Smooth muscle cell (in vitro differentiated cells): ENCODE data around the gene STX18. TPM values are rescaled to one million over a fixed set of nuclear protein-coding genes. Genes with fewer than 3 reads are reported as not detected.

Source experiments
- DNase-seq: peaks from one replicate; lab custom pipeline; 2025; ENCODE audit not compliant: unreplicated experiment; lab: John Stamatoyannopoulos, UW
- H2AFZ ChIP-seq: fragments of 200-600 bp; sonication (generic); 2 replicates; pipeline ENCODE4 v1.6.0; 2016; ENCODE audit warnings: antibody characterized with exemption, low read depth, mild to moderate bottlenecking
- H3F3A ChIP-seq: fragments of 200-600 bp; sonication (generic); 2 replicates; pipeline ENCODE4 v1.6.0; 2017; ENCODE audit warnings: antibody characterized with exemption, low read depth
- H3K27ac ChIP-seq: fragments of 200-600 bp; sonication (generic); 2 replicates; pipeline ENCODE4 v1.5.1; 2016; ENCODE audit warnings: low read depth, mild to moderate bottlenecking
- H3K27me3 ChIP-seq: fragments of 200-600 bp; sonication (generic); 2 replicates; pipeline ENCODE4 v1.6.1; 2016; ENCODE audit warnings: low read depth, mild to moderate bottlenecking
- H3K36me3 ChIP-seq: fragments of 200-600 bp; sonication (generic); 2 replicates; pipeline ENCODE4 v1.5.1; 2016; ENCODE audit warnings: low read depth
- H3K4me1 ChIP-seq: fragments of 200-600 bp; sonication (generic); 2 replicates; pipeline ENCODE4 v1.5.1; 2016; ENCODE audit warnings: low read depth
- H3K4me2 ChIP-seq: fragments of 200-600 bp; sonication (generic); 2 replicates; pipeline ENCODE4 v1.6.0; 2016; ENCODE audit warnings: mild to moderate bottlenecking
- H3K4me3 ChIP-seq: fragments of 200-600 bp; sonication (generic); 2 replicates; pipeline ENCODE4 v1.5.1; 2016; ENCODE audit warnings: mild to moderate bottlenecking
- H3K79me2 ChIP-seq: fragments of 200-600 bp; sonication (generic); 2 replicates; pipeline ENCODE4 v1.6.0; 2016; ENCODE audit warnings: low read depth, mild to moderate bottlenecking
- H3K9ac ChIP-seq: fragments of 200-600 bp; sonication (generic); 2 replicates; pipeline ENCODE4 v1.6.0; 2016; ENCODE audit warnings: low read depth
- H3K9me3 ChIP-seq: fragments of 200-600 bp; sonication (generic); replicated peaks from 2 replicates; pipeline ENCODE4 v1.5.1; 2016; ENCODE audit warnings: low read depth
- H4K20me1 ChIP-seq: fragments of 200-600 bp; sonication (generic); 2 replicates; pipeline ENCODE4 v1.6.0; 2016; ENCODE audit warnings: low read depth
- WGBS: methylation state at CpG from one replicate; pipeline ENCODE4 v1.1.7; 2016; ENCODE audit warnings: low lambda C conversion rate; 5-methylcytosine and 5-hydroxymethylcytosine counted together
- polyA plus RNA-seq: library from polyadenylated mRNA; unstranded; fragments of >200 nt; fragmentation: Nextera tagmentation; extraction: Ambion mirVana; gene quantifications from 2 replicates; pipeline ENCODE4 v1.2.1, GENCODE V29; 2016
- total RNA-seq: library from RNA; depleted of rRNA; stranded (reverse); fragments of >200 nt; gene quantifications from 2 replicates; pipeline ENCODE4 v1.2.3, GENCODE V29; 2014
- TF ChIP-seq, protein P1 (sequence below): fragments of 200-600 bp; sonication (generic); IDR thresholded peaks from 2 replicates; pipeline ENCODE4 v1.5.1; 2017; ENCODE audit warnings: borderline replicate concordance, mild to moderate bottlenecking, antibody characterized with exemption; ENCODE audit not compliant: insufficient read depth, poor library complexity, severe bottlenecking

The STX18 gene
- total and polyA plus RNA-seq, 2 experiments from 2014 or later = 17.7 to 23.3 TPM

DNA sequence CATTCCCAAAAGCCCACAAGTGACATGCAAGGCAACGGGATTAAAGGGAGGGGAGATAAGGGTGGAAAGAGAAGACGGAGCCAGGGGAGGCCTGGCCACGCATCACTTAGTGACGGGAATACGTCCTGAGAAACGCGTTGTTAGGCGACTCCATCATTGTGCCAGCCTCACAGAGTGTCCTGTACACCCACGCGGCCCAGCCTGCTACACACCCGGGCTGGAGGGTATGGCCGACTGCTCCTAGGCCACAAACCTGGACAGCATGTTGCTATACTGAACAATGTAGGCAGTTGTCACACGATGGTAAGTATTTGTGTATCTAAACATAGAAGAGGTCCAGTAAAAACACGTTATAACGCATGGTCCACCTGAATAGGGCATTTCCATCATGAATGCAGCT, 131.6 kb downstream of the STX18 start:
- Histone ChIP-seq H3K4me1 (no peaks in the 10 kb centered on the region), H2AFZ (no peak overlapping the region), H3K36me3 (no peaks in the 10 kb centered on the region), H3F3A (no peaks in the 10 kb centered on the region), H3K27ac (no peak overlapping the region), H4K20me1 (no peaks in the 10 kb centered on the region), H3K4me3 (no peak overlapping the region), H3K79me2 (no peaks in the 10 kb centered on the region), H3K27me3 (no peaks in the 10 kb centered on the region), H3K9ac (no peak overlapping the region), H3K9me3 (no peaks in the 10 kb centered on the region), H3K4me2 (no peak overlapping the region)
- DNase-seq = no peak
- 80% methylated on average over 15 of the region's 15 CpGs for WGBS
- TF ChIP-seq, protein P1, sequence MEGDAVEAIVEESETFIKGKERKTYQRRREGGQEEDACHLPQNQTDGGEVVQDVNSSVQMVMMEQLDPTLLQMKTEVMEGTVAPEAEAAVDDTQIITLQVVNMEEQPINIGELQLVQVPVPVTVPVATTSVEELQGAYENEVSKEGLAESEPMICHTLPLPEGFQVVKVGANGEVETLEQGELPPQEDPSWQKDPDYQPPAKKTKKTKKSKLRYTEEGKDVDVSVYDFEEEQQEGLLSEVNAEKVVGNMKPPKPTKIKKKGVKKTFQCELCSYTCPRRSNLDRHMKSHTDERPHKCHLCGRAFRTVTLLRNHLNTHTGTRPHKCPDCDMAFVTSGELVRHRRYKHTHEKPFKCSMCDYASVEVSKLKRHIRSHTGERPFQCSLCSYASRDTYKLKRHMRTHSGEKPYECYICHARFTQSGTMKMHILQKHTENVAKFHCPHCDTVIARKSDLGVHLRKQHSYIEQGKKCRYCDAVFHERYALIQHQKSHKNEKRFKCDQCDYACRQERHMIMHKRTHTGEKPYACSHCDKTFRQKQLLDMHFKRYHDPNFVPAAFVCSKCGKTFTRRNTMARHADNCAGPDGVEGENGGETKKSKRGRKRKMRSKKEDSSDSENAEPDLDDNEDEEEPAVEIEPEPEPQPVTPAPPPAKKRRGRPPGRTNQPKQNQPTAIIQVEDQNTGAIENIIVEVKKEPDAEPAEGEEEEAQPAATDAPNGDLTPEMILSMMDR = no peak

DNA sequence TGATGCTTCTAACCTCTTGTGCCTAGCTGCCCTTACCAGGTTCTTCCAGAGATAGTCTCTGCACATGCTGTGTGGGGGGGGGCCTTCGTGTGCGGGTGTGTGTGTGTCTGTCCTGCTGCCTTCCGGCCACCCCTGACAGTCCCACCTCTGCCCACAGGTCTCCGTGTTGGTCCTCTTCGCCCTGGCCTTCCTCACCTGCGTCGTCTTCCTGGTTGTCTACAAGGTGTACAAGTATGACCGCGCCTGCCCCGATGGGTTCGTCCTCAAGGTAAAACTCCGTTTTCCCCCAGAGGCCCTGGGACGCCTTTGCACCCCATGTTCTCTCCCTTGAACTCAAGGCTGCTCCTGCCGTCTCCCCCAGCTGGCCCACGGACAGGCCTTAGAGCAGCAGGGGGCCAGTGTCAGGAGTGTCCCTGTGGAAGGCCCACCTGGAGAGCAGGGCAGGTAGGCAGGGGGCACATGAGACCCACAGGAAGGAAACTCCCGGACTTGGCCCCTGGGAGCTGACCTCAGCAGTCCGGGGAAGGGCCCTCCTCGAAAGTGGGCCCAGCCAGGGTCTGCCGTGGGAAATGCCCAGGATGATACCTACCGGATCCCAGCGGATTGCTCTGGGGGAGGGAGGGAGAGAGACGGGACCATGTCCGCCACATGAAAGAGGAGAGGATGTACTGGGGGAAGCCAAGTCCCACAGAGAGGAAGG, 132.3 kb downstream of the STX18 start:
- TF ChIP-seq, protein P1 = no peak
- Histone ChIP-seq H3K9me3 (no peaks in the 10 kb centered on the region), H3K27ac (no peak overlapping the region), H3K4me1 (no peaks in the 10 kb centered on the region), H3K36me3 (no peaks in the 10 kb centered on the region), H3K4me3 (no peak overlapping the region), H3K27me3 (no peaks in the 10 kb centered on the region), H3K9ac (no peak overlapping the region), H2AFZ (no peak overlapping the region), H3K79me2 (no peaks in the 10 kb centered on the region), H3F3A (no peaks in the 10 kb centered on the region), H3K4me2 (no peak overlapping the region), H4K20me1 (no peaks in the 10 kb centered on the region)
- DNase-seq = no peak
- WGBS = 97% methylated on average over 21 of the region's 23 CpGs

DNA sequence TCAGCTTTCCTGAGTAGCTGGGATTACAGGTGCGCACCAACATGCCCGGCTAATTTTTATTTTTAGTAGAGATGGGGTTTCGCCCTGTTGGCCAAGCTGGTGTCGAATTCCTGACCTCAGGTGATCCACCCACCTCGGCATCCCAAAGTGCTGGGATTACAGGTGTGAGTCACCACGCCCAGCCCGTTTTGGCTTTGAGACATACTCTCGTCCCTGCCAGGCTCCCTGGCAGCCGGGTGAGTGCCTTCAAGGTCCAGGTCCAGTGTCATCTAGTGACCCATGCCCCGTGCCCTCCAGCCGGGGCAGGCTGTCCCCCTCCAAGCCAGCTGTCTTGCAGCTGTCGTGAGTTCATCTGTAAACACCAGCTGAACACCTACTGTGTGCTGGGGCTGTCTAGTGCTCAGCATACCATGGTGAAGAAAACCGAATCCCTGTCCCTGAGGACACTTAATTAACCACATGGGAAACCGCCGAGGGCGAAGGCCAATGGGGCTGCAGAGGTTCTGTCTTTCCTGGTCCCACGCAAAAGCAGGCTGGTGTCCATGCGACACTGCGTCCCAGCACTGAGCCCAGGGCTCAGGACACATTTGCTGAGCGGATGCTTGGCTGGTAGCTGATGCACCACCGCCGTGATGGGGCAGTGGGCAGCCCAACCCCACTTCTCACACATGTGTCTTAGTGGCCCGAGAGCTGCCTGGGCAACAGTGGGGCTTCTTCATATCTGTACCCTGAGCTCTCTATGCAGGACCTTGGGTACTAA, 133.1 kb downstream of the STX18 start:
- H3K36me3 ChIP-seq = no peaks in the 10 kb centered on the region
- no peaks in the 10 kb centered on the region for H3K79me2 ChIP-seq
- H3K4me2 ChIP-seq = no peak overlapping the region
- DNase-seq = no peak
- H3K4me1 ChIP-seq = no peaks in the 10 kb centered on the region
- no peaks in the 10 kb centered on the region for H3K27me3 ChIP-seq
- H3K27ac ChIP-seq = no peak overlapping the region
- H2AFZ ChIP-seq = no peak overlapping the region
- 85% methylated on average over 23 of the region's 23 CpGs for WGBS
- no peak overlapping the region for H3K4me3 ChIP-seq
- TF ChIP-seq, protein P1 = no peak
- H3F3A ChIP-seq = no peaks in the 10 kb centered on the region
- no peaks in the 10 kb centered on the region for H3K9me3 ChIP-seq
- no peaks in the 10 kb centered on the region for H4K20me1 ChIP-seq
- no peak overlapping the region for H3K9ac ChIP-seq

DNA sequence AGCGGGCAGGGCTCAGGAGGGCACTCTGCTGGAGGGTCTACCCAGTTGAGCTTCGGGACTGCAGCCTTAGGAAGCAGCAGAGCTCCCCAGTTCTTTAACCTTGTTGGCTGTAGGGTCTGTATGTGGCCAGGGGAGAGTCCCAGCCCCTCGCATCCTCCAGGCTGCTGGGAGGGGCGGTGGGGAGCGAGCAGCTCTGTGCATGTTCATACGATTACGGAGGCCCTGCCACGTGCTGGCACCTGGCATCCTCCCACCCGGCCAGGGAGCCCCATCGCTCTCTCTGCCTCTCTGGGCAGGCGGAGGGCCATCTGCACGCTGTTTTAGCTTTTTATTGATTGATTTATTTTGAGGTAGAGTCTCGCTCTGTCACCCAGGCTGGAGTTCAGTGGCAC, 133.7 kb downstream of the STX18 start:
- Histone ChIP-seq H3K4me2 (no peak overlapping the region), H3K9me3 (no peaks in the 10 kb centered on the region), H3K27ac (no peak overlapping the region), H3F3A (no peaks in the 10 kb centered on the region), H3K4me3 (no peak overlapping the region), H3K4me1 (no peaks in the 10 kb centered on the region), H3K27me3 (no peaks in the 10 kb centered on the region), H2AFZ (no peak overlapping the region), H3K79me2 (no peaks in the 10 kb centered on the region), H3K9ac (no peak overlapping the region), H4K20me1 (no peaks in the 10 kb centered on the region), H3K36me3 (no peaks in the 10 kb centered on the region)
- DNase-seq = no peak
- TF ChIP-seq, protein P1 = no peak
- 89% methylated on average over 13 of the region's 13 CpGs for WGBS
